Peyer's patch (tissue), 4 donors: ENCODE data around the gene ANKS1A. TPM values are rescaled to one million over a fixed set of nuclear protein-coding genes. Genes with fewer than 3 reads are reported as not detected.

Experiments used
- DNase-seq, 3 donors: peaks; one replicate each; pipeline ENCODE4 v3.0.0-alpha.2; 2017 to 2019
- H3K27ac ChIP-seq, 4 donors: fragments of 200-600 bp; sonication (generic); one replicate each; pipeline ENCODE4 v1.5.1; 2016 to 2019
- H3K27me3 ChIP-seq, 2 donors: fragments of 200-600 bp; sonication (generic); one replicate each; pipeline ENCODE4 v1.5.1; 2019
- H3K36me3 ChIP-seq, 3 donors: fragments of 200-600 bp; sonication (generic); one replicate each; pipeline ENCODE4 v1.5.1; 2016 to 2019
- H3K4me1 ChIP-seq, 4 donors: fragments of 200-600 bp; sonication (generic); one replicate each; pipeline ENCODE4 v1.5.1; 2016 to 2019
- H3K4me3 ChIP-seq, 4 donors: fragments of 200-600 bp; sonication (generic); 1 replicate in 3 of 4; 2 replicates in 1 of 4; pipeline ENCODE4 v1.5.1; 2016 to 2019; ENCODE audit warnings: mild to moderate bottlenecking in 1 of 4
- H3K9me3 ChIP-seq, 4 donors: fragments of 200-600 bp; sonication (generic); one replicate each; pipeline ENCODE4 v1.5.1; 2016 to 2019; ENCODE audit warnings: mild to moderate bottlenecking in 1 of 4
- POLR2A ChIP-seq, 2 donors: fragments of 450-650 bp; IDR thresholded peaks; one replicate each; pipeline ENCODE4 v1.5.1; 2017; ENCODE audit warnings: antibody characterized with exemption in 2 of 2, mild to moderate bottlenecking in 2 of 2, moderate library complexity in 2 of 2
- total RNA-seq, 4 donors: library from RNA; depleted of rRNA; stranded (reverse); fragments of >200 nt; gene quantifications; one replicate each; pipeline ENCODE4 v1.1.0, GENCODE V29; 2016
- TF ChIP-seq, protein P1 (sequence below), 6 experiments: fragments of 450-650 bp in 4 of 6; fragments of 200-600 bp in 2 of 6; sonication (generic) in 1 of 6; IDR thresholded peaks; one replicate each; pipeline ENCODE4 v1.5.1; 2017 to 2019; ENCODE audit warnings: antibody characterized with exemption in 6 of 6, mild to moderate bottlenecking in 3 of 6, moderate library complexity in 1 of 6

The ANKS1A gene
- total RNA-seq, 4 donors from 2014 or later, result 24.3 to 42.1 (median 31.9) TPM

DNA sequence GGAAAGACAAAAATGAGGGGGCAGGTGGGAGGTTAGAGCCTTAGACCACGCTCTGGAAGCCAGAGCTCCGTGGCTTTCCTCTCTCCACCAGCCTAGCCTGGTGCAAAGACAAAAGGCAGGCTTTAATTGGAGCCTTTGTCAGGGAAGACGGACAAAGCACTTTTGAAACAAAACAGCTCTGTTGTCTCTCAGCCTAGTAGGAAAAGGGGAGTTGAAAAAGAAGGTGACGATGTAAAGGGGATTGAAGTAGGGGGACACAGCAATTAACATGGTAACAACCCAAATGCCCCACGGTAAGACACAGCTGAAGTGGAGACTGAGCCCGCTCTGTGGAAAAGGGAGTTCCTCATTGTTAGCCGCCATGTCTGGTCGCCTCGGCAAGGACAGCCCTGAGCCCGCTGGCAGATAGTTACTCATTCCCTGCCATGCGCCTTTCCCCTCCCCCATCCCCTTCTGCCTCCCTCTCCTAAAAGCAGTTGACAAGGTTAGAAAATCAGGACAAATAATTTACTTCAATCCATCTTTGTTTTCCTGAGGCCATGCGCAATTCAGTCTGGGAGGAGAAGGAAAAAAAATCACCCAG, 159.1 kb downstream of the ANKS1A start:
- TF ChIP-seq POLR2A (IDR thresholded peaks at IDR 0.05), result no peak
- Histone ChIP-seq H3K4me1 (peaks cover 0 to 92% (median 5%) of the 10 kb centered on the region in 4 donors), H3K9me3 (no peaks in the 10 kb centered on the region), H3K27ac (peak overlapping the region; percentile 52 to 80 (median 70)), H3K27me3 (no peaks in the 10 kb centered on the region), H3K36me3 (no peaks in the 10 kb centered on the region), H3K4me3 (no peak overlapping the region)
- peak in 2 of 3 donors; percentile 32 to 45 for DNase-seq

DNA sequence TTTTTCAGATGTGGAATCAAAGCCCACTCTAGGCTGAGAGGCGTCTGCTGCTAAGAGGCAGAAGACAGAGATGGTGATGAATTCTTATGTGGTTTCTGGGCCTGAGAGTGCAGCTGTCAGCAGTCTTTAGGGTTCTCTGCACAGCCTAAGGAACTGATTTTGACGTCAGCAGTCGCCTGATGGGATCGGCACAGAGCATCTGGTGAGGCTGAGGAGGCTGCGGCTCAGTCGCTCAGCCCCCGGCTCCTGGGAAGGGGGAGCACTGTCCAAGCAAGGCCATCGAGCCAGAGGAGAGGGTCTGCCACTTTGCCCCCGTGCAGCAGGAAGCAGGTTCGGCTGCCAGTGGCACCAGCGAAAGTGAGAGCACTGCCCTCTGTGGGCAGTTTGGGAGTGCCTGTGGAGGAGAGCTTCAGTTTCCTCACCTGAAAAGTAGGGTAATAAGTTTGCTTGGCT, 159.6 kb downstream of the ANKS1A start:
- peak in 2 of 3 donors; percentile 49 to 65 for DNase-seq
- H3K4me3 ChIP-seq, result no peak overlapping the region
- H3K9me3 ChIP-seq, result no peaks in the 10 kb centered on the region
- no peaks in the 10 kb centered on the region for H3K36me3 ChIP-seq
- TF ChIP-seq, protein P1, sequence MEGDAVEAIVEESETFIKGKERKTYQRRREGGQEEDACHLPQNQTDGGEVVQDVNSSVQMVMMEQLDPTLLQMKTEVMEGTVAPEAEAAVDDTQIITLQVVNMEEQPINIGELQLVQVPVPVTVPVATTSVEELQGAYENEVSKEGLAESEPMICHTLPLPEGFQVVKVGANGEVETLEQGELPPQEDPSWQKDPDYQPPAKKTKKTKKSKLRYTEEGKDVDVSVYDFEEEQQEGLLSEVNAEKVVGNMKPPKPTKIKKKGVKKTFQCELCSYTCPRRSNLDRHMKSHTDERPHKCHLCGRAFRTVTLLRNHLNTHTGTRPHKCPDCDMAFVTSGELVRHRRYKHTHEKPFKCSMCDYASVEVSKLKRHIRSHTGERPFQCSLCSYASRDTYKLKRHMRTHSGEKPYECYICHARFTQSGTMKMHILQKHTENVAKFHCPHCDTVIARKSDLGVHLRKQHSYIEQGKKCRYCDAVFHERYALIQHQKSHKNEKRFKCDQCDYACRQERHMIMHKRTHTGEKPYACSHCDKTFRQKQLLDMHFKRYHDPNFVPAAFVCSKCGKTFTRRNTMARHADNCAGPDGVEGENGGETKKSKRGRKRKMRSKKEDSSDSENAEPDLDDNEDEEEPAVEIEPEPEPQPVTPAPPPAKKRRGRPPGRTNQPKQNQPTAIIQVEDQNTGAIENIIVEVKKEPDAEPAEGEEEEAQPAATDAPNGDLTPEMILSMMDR (IDR thresholded peaks at IDR 0.05), result peak in 1 of 6 experiments; percentile 3
- no peak for TF ChIP-seq POLR2A (IDR thresholded peaks at IDR 0.05)
- H3K27ac ChIP-seq, result peak overlapping the region; percentile 50 to 80 (median 70)
- peaks cover 0 to 94% (median 5%) of the 10 kb centered on the region in 4 donors for H3K4me1 ChIP-seq
- H3K27me3 ChIP-seq, result no peaks in the 10 kb centered on the region

GRCh38 chr6:35049156-35049735, 160.2 kb downstream of the ANKS1A start:
- no peak overlapping the region for H3K4me3 ChIP-seq
- no peaks in the 10 kb centered on the region for H3K36me3 ChIP-seq
- H3K9me3 ChIP-seq, result no peaks in the 10 kb centered on the region
- peak overlapping the region; percentile 34 to 80 (median 64) for H3K27ac ChIP-seq
- H3K4me1 ChIP-seq, result peaks cover 0 to 94% (median 5%) of the 10 kb centered on the region in 4 donors
- no peak for TF ChIP-seq POLR2A (IDR thresholded peaks at IDR 0.05)
- TF ChIP-seq, protein P1 (IDR thresholded peaks at IDR 0.05), result no peak
- H3K27me3 ChIP-seq, result no peaks in the 10 kb centered on the region
- peak in 2 of 3 donors; percentile 19 to 34 for DNase-seq

DNA sequence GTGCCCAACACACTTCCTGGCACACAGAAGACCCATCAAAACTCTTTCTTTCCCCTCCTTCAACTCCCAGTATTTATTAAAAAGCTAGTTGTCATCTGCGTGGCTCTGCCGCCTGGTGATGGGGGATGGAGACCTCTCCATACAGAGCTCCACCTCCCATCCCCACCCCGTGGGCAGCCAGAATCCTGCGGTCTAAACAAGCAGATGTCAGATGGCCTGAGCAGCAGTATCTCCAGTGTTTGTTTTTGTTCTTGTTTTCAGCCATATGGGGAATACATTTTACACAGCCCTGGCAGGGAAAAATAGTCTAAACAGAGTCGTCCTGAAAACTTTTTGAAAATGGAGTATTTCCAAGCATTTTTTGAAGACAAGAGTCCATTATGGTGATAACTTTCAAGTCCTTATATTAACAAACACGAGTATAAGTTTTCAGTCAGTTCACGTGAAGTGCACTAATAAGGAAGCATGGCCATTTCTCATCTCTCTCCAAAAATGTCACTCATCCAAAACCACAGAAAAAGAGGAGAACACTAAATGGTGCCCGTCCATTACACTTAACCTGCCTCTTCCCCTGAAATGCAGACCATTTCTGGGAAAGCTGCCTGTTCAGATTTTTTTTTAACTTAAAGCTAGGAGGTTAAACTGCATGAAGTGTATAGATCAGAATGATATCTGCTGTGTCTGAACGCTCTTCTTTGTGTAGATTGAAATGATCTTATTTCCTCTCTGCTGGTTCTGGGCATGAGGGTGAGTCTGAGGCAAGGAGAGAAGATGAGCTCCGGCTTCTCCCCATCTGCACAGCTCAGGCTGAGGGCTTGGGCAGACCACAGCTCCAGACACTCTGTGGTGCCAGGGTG, 161.1 kb downstream of the ANKS1A start:
- no peaks in the 10 kb centered on the region for H3K36me3 ChIP-seq
- peaks cover 0 to 85% (median 5%) of the 10 kb centered on the region in 4 donors for H3K4me1 ChIP-seq

GRCh38 chr6:35050757-35051330, 161.8 kb downstream of the ANKS1A start:
- Histone ChIP-seq H3K27me3 (no peaks in the 10 kb centered on the region), H3K9me3 (no peaks in the 10 kb centered on the region), H3K4me3 (no peak overlapping the region), H3K4me1 (peaks cover 0 to 79% (median 5%) of the 10 kb centered on the region in 4 donors), H3K27ac (peak overlapping the region; percentile 34 to 80 (median 56)), H3K36me3 (no peaks in the 10 kb centered on the region)
- no peak for TF ChIP-seq POLR2A (IDR thresholded peaks at IDR 0.05)
- TF ChIP-seq, protein P1 (IDR thresholded peaks at IDR 0.05), result no peak
- DNase-seq, result peak in 2 of 3 donors; percentile 37 to 39

More for the DNA sequence above, 161.1 kb downstream of the ANKS1A start:
- TF ChIP-seq, protein P1 (IDR thresholded peaks at IDR 0.05), result no peak
- no peak for TF ChIP-seq POLR2A (IDR thresholded peaks at IDR 0.05)
- DNase-seq, result peak in 2 of 3 donors; percentile 57 to 61
- H3K9me3 ChIP-seq, result no peaks in the 10 kb centered on the region
- H3K27ac ChIP-seq, result peak overlapping the region; percentile 34 to 80 (median 56)
- H3K4me3 ChIP-seq, result no peak overlapping the region
- H3K27me3 ChIP-seq, result no peaks in the 10 kb centered on the region
